ENCODE results near the gene KDM6B.

The KDM6B gene

DNA sequence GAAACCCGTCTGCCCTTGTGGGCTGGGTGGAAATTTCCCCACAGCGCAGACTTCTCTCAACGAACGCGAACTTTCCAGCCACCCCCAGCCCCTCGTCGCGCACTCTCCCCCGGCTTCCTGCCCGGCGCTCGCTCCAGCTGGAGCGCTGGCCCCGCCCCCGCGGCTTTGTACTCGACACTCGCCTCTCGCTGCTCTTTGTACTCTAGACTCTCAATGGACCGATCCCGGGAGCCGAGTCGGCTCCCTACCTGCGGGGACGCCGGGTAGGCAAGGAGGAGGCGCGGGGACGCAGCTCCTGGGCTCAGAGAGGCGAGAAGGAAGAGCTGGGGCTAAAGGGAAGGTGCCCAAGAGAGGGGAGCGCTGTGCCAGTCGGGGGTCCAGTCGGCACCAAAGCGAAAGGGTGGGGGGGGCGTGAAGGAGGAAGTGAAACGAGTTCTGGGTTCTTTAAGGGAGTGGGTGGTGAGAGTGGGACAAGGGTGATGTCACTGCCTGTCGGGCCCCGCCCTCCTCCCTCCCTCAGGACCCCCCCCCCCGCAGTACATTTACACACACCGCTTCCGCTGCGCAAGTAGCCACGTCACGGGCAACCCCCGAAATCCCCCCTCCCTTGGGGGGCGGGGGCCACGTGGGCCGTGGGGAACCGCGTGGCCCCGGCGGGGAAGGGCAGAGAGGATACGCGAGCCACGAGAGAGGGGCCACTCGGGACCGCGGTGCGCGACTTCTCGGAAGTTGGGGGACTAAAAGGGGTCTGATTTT is 9.7 kb downstream of the KDM6B start:
- peaks cover 9 to 33% of the 10 kb centered on the region in 2 experiments for H3K36me3 ChIP-seq (ENCODE audit: control insufficient read depth in 2 of 2, insufficient read depth in 1 of 2, low read length in 2 of 2)
- ChIA-PET CTCF (interaction anchor here (0.8 to 2.9 kb wide), 3 partner anchors 9 to 101 kb away, joined by 4 to 12 read pairs (median 5); partner anchors contain the start of gene NAA38), POLR2A (interaction anchor here (1.0 to 7.7 kb wide), 7 partner anchors 9 to 175 kb away, joined by 3 to 110 read pairs (median 5); partner anchors contain the start of genes CNTROB, CYB5D1, KDM6B and NAA38)
- peak overlapping the region; percentile 96 for H3K27ac ChIP-seq (ENCODE audit: extremely low read depth, low read depth, low read length)
- H3K4me3 ChIP-seq (ENCODE audit: low read depth, low read length), result peak overlapping the region; percentile 70
- no peaks in the 10 kb centered on the region for H3K9me3 ChIP-seq (ENCODE audit: control insufficient read depth, insufficient read depth, low read depth, low read length)
- peaks cover 17% of the 10 kb centered on the region for H3K4me1 ChIP-seq (ENCODE audit: control insufficient read depth, insufficient read depth, low read length)
- TF ChIP-seq ZNF133 (tag by site-specific recombination; IDR thresholded peaks at IDR 0.05) (no peak), ZBTB1 (tag by site-specific recombination; IDR thresholded peaks at IDR 0.05) (no peak), ZNF558 (tag by site-specific recombination; IDR thresholded peaks at IDR 0.05) (no peak), ZSCAN30 (tag by site-specific recombination; IDR thresholded peaks at IDR 0.05) (no peak), ZBTB21 (tag by site-specific recombination; IDR thresholded peaks at IDR 0.05) (peak; percentile 96), SETDB1 (IDR thresholded peaks at IDR 0.05; ENCODE audit: insufficient read length, low read length) (no peak), ZNF514 (tag by site-specific recombination; IDR thresholded peaks at IDR 0.05) (no peak), ZNF223 (tag by site-specific recombination; IDR thresholded peaks at IDR 0.05) (no peak), EGR2 (tag by site-specific recombination; IDR thresholded peaks at IDR 0.05; ENCODE audit: low read depth) (peak; percentile 82), ZNF24 (tag by site-specific recombination; IDR thresholded peaks at IDR 0.05) (no peak; the same call in 1 of the 2 replicates), ZNF621 (tag by site-specific recombination; IDR thresholded peaks at IDR 0.05) (no peak), ZBTB17 (tag by site-specific recombination; IDR thresholded peaks at IDR 0.05) (peak; percentile 98), ZNF624 (tag by site-specific recombination; IDR thresholded peaks at IDR 0.05) (no peak), ZBTB7A (tag by site-specific recombination; IDR thresholded peaks at IDR 0.05; ENCODE audit: low read depth) (peak; percentile 95), PRDM1 (tag by site-specific recombination; IDR thresholded peaks at IDR 0.05) (peak; percentile 98), ZNF76 (tag by site-specific recombination; IDR thresholded peaks at IDR 0.05; ENCODE audit: borderline replicate concordance, low read depth) (peak; percentile 78; the same call in 1 of the 2 replicates)
- TF ChIP-seq, protein P1, sequence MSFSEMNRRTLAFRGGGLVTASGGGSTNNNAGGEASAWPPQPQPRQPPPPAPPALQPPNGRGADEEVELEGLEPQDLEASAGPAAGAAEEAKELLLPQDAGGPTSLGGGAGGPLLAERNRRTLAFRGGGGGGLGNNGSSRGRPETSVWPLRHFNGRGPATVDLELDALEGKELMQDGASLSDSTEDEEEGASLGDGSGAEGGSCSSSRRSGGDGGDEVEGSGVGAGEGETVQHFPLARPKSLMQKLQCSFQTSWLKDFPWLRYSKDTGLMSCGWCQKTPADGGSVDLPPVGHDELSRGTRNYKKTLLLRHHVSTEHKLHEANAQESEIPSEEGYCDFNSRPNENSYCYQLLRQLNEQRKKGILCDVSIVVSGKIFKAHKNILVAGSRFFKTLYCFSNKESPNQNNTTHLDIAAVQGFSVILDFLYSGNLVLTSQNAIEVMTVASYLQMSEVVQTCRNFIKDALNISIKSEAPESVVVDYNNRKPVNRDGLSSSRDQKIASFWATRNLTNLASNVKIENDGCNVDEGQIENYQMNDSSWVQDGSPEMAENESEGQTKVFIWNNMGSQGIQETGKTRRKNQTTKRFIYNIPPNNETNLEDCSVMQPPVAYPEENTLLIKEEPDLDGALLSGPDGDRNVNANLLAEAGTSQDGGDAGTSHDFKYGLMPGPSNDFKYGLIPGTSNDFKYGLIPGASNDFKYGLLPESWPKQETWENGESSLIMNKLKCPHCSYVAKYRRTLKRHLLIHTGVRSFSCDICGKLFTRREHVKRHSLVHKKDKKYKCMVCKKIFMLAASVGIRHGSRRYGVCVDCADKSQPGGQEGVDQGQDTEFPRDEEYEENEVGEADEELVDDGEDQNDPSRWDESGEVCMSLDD (tag by site-specific recombination; IDR thresholded peaks at IDR 0.05), result peak; percentile 100
- TF ChIP-seq, protein P2, sequence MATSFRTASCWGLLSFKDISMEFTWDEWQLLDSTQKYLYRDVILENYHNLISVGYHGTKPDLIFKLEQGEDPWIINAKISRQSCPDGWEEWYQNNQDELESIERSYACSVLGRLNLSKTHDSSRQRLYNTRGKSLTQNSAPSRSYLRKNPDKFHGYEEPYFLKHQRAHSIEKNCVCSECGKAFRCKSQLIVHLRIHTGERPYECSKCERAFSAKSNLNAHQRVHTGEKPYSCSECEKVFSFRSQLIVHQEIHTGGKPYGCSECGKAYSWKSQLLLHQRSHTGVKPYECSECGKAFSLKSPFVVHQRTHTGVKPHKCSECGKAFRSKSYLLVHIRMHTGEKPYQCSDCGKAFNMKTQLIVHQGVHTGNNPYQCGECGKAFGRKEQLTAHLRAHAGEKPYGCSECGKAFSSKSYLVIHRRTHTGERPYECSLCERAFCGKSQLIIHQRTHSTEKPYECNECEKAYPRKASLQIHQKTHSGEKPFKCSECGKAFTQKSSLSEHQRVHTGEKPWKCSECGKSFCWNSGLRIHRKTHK (tag by site-specific recombination; IDR thresholded peaks at IDR 0.05), result no peak
- TF ChIP-seq, protein P3, sequence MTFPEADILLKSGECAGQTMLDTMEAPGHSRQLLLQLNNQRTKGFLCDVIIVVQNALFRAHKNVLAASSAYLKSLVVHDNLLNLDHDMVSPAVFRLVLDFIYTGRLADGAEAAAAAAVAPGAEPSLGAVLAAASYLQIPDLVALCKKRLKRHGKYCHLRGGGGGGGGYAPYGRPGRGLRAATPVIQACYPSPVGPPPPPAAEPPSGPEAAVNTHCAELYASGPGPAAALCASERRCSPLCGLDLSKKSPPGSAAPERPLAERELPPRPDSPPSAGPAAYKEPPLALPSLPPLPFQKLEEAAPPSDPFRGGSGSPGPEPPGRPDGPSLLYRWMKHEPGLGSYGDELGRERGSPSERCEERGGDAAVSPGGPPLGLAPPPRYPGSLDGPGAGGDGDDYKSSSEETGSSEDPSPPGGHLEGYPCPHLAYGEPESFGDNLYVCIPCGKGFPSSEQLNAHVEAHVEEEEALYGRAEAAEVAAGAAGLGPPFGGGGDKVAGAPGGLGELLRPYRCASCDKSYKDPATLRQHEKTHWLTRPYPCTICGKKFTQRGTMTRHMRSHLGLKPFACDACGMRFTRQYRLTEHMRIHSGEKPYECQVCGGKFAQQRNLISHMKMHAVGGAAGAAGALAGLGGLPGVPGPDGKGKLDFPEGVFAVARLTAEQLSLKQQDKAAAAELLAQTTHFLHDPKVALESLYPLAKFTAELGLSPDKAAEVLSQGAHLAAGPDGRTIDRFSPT (tag by site-specific recombination; IDR thresholded peaks at IDR 0.05), result peak; percentile 69; the same call in 1 of the 2 replicates
- TF ChIP-seq, protein P4, sequence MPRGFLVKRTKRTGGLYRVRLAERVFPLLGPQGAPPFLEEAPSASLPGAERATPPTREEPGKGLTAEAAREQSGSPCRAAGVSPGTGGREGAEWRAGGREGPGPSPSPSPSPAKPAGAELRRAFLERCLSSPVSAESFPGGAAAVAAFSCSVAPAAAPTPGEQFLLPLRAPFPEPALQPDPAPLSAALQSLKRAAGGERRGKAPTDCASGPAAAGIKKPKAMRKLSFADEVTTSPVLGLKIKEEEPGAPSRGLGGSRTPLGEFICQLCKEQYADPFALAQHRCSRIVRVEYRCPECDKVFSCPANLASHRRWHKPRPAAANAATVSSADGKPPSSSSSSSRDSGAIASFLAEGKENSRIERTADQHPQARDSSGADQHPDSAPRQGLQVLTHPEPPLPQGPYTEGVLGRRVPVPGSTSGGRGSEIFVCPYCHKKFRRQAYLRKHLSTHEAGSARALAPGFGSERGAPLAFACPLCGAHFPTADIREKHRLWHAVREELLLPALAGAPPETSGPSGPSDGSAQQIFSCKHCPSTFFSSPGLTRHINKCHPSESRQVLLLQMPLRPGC (tag by site-specific recombination; IDR thresholded peaks at IDR 0.05), result no peak
- TF ChIP-seq, protein P5, sequence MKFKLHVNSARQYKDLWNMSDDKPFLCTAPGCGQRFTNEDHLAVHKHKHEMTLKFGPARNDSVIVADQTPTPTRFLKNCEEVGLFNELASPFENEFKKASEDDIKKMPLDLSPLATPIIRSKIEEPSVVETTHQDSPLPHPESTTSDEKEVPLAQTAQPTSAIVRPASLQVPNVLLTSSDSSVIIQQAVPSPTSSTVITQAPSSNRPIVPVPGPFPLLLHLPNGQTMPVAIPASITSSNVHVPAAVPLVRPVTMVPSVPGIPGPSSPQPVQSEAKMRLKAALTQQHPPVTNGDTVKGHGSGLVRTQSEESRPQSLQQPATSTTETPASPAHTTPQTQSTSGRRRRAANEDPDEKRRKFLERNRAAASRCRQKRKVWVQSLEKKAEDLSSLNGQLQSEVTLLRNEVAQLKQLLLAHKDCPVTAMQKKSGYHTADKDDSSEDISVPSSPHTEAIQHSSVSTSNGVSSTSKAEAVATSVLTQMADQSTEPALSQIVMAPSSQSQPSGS (tag by site-specific recombination; IDR thresholded peaks at IDR 0.05; ENCODE audit: low read depth), result peak; percentile 91
- TF ChIP-seq, protein P6, sequence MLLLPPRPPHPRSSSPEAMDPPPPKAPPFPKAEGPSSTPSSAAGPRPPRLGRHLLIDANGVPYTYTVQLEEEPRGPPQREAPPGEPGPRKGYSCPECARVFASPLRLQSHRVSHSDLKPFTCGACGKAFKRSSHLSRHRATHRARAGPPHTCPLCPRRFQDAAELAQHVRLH (tag by site-specific recombination; IDR thresholded peaks at IDR 0.05), result 0 out of 2 replicates have a peak, but pooled peaks have one; percentile 29
- TF ChIP-seq, protein P7, sequence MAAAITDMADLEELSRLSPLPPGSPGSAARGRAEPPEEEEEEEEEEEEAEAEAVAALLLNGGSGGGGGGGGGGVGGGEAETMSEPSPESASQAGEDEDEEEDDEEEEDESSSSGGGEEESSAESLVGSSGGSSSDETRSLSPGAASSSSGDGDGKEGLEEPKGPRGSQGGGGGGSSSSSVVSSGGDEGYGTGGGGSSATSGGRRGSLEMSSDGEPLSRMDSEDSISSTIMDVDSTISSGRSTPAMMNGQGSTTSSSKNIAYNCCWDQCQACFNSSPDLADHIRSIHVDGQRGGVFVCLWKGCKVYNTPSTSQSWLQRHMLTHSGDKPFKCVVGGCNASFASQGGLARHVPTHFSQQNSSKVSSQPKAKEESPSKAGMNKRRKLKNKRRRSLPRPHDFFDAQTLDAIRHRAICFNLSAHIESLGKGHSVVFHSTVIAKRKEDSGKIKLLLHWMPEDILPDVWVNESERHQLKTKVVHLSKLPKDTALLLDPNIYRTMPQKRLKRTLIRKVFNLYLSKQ (tag by site-specific recombination; IDR thresholded peaks at IDR 0.05; ENCODE audit: borderline replicate concordance), result no peak
- TF ChIP-seq, protein P8, sequence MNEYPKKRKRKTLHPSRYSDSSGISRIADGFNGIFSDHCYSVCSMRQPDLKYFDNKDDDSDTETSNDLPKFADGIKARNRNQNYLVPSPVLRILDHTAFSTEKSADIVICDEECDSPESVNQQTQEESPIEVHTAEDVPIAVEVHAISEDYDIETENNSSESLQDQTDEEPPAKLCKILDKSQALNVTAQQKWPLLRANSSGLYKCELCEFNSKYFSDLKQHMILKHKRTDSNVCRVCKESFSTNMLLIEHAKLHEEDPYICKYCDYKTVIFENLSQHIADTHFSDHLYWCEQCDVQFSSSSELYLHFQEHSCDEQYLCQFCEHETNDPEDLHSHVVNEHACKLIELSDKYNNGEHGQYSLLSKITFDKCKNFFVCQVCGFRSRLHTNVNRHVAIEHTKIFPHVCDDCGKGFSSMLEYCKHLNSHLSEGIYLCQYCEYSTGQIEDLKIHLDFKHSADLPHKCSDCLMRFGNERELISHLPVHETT (tag by site-specific recombination; IDR thresholded peaks at IDR 0.05), result 0 out of 2 replicates have a peak, but pooled peaks have one; percentile 17
